Liver (tissue), 9 donors: ENCODE data around the gene HECTD1. TPM values are rescaled to one million over a fixed set of nuclear protein-coding genes. Genes with fewer than 3 reads are reported as not detected.

Experiments used
- DNase-seq: peaks from one replicate; pipeline ENCODE4 v3.0.0-alpha.2; 2017; ENCODE audit warnings: low spot score
- H3K27ac ChIP-seq, 2 donors: one replicate each; pipeline ENCODE4 v1.7.0; 2013; ENCODE audit warnings: inconsistent platforms in 2 of 2, low read length in 2 of 2, control low read depth in 1 of 2, low read depth in 1 of 2, mild to moderate bottlenecking in 1 of 2
- H3K27me3 ChIP-seq, 4 donors: one replicate each; pipeline versions ENCODE4 v1.6.1 to v1.7.0; 2013; ENCODE audit warnings: low read length in 3 of 4, inconsistent platforms in 1 of 4, mild to moderate bottlenecking in 1 of 4, moderate library complexity in 1 of 4; ENCODE audit not compliant: control insufficient read depth in 4 of 4, insufficient read depth in 4 of 4
- H3K36me3 ChIP-seq, 4 donors: one replicate each; pipeline versions ENCODE4 v1.6.1 to v1.7.0; 2013; ENCODE audit warnings: low read length in 3 of 4, mild to moderate bottlenecking in 3 of 4, low read depth in 1 of 4, moderate library complexity in 1 of 4; ENCODE audit not compliant: control insufficient read depth in 4 of 4, insufficient read depth in 3 of 4
- H3K4me1 ChIP-seq, 4 donors: one replicate each; pipeline versions ENCODE4 v1.6.1 to v1.7.0; 2013; ENCODE audit warnings: low read length in 3 of 4, mild to moderate bottlenecking in 3 of 4, moderate library complexity in 1 of 4; ENCODE audit not compliant: control insufficient read depth in 4 of 4, insufficient read depth in 4 of 4
- H3K4me3 ChIP-seq, 3 donors: one replicate each; pipeline versions ENCODE4 v1.6.1 to v1.7.0; 2013; ENCODE audit warnings: low read length in 3 of 3, control low read depth in 1 of 3, low read depth in 1 of 3, mild to moderate bottlenecking in 1 of 3
- H3K9ac ChIP-seq, 2 donors: one replicate each; pipeline ENCODE4 v1.7.0; 2013; ENCODE audit warnings: low read length in 2 of 2, mild to moderate bottlenecking in 2 of 2, moderate library complexity in 2 of 2, control low read depth in 1 of 2, low read depth in 1 of 2
- H3K9me3 ChIP-seq, 4 donors: one replicate each; pipeline versions ENCODE4 v1.6.1 to v1.7.0; 2013; ENCODE audit warnings: low read length in 3 of 4; ENCODE audit not compliant: control insufficient read depth in 4 of 4
- EGR1 ChIP-seq, 2 donors: IDR thresholded peaks; 2 replicates each; pipeline ENCODE4 v1.6.1; 2016 to 2018; ENCODE audit warnings: antibody characterized with exemption in 2 of 2, low read depth in 2 of 2
- FOXA1 ChIP-seq: IDR thresholded peaks from 2 replicates; pipeline ENCODE4 v1.6.1; 2016; ENCODE audit warnings: antibody characterized with exemption
- FOXA2 ChIP-seq: IDR thresholded peaks from 2 replicates; pipeline ENCODE4 v1.6.1; 2016; ENCODE audit warnings: antibody characterized with exemption
- GABPA ChIP-seq, 2 donors: IDR thresholded peaks in 1 of 2; conservative IDR thresholded peaks in 1 of 2; 2 replicates each; pipeline ENCODE4 v1.6.1; 2016; ENCODE audit warnings: antibody characterized with exemption in 2 of 2, mild to moderate bottlenecking in 1 of 2, moderate library complexity in 1 of 2
- HNF4A ChIP-seq, 2 donors: conservative IDR thresholded peaks; 2 replicates each; pipeline ENCODE4 v1.6.1; 2016; ENCODE audit warnings: antibody characterized with exemption in 2 of 2, mild to moderate bottlenecking in 2 of 2
- HNF4G ChIP-seq: IDR thresholded peaks from 2 replicates; pipeline ENCODE4 v1.6.1; 2016; ENCODE audit warnings: antibody characterized with exemption
- JUND ChIP-seq, 2 donors: IDR thresholded peaks; 2 replicates each; pipeline ENCODE4 v1.6.1; 2016; ENCODE audit warnings: antibody characterized with exemption in 2 of 2
- NR2F2 ChIP-seq: IDR thresholded peaks from 2 replicates; pipeline ENCODE4 v1.6.1; 2016; ENCODE audit warnings: antibody characterized with exemption
- RAD21 ChIP-seq, 2 donors: IDR thresholded peaks; 2 replicates each; pipeline ENCODE4 v1.6.1; 2016; ENCODE audit warnings: antibody characterized with exemption in 2 of 2, mild to moderate bottlenecking in 2 of 2
- REST ChIP-seq: IDR thresholded peaks from 2 replicates; pipeline ENCODE4 v1.6.1; 2016; ENCODE audit warnings: antibody characterized with exemption, mild to moderate bottlenecking
- RXRA ChIP-seq, 2 donors: IDR thresholded peaks; 2 replicates each; pipeline ENCODE4 v1.6.1; 2017 to 2018; ENCODE audit warnings: antibody characterized with exemption in 2 of 2, mild to moderate bottlenecking in 1 of 2
- SP1 ChIP-seq: IDR thresholded peaks from 2 replicates; pipeline ENCODE4 v1.6.1; 2018; ENCODE audit warnings: antibody characterized with exemption, mild to moderate bottlenecking
- TAF1 ChIP-seq: conservative IDR thresholded peaks from 2 replicates; pipeline ENCODE4 v1.6.1; 2016; ENCODE audit warnings: antibody characterized with exemption, mild to moderate bottlenecking
- YY1 ChIP-seq: IDR thresholded peaks from 2 replicates; pipeline ENCODE4 v1.6.1; 2016; ENCODE audit warnings: antibody characterized with exemption, mild to moderate bottlenecking
- WGBS: extraction: QIAGEN DNeasy Blood & Tissue Kit; methylation state at CpG from one replicate; pipeline ENCODE4 v1.1.7; 2013; 5-methylcytosine and 5-hydroxymethylcytosine counted together
- polyA plus RNA-seq, 2 donors: library from polyadenylated mRNA; stranded (reverse) in 1 of 2; unstranded in 1 of 2; fragments of 200-250 nt in 1 of 2; fragments of >200 nt in 1 of 2; fragmentation: Nextera tagmentation in 1 of 2; extraction: Ambion mirVana in 1 of 2; gene quantifications; one replicate each; pipeline versions ENCODE4 v1.2.1 to v1.2.3, GENCODE V29; 2013 to 2015
- total RNA-seq, 2 donors: library from RNA; depleted of rRNA; stranded (reverse); fragments of >200 nt; gene quantifications; one replicate each; pipeline ENCODE4 v1.2.3, GENCODE V29; 2014
- TF ChIP-seq, protein P1 (sequence below): IDR thresholded peaks from 2 replicates; pipeline ENCODE4 v1.6.1; 2016; ENCODE audit warnings: antibody characterized with exemption
- TF ChIP-seq, protein P2 (sequence below): fragments of 150-350 bp; IDR thresholded peaks from 2 replicates; pipeline ENCODE4 v1.5.1; 2017; ENCODE audit warnings: improper control_type of control experiment, low read depth, low read length; ENCODE audit not compliant: missing input control
- TF ChIP-seq, protein P3 (sequence below): IDR thresholded peaks from 2 replicates; pipeline ENCODE4 v1.6.1; 2016; ENCODE audit warnings: antibody characterized with exemption
- TF ChIP-seq, protein P4 (sequence below): IDR thresholded peaks from 2 replicates; pipeline ENCODE4 v1.6.1; 2016; ENCODE audit warnings: antibody characterized with exemption
- donor health status: healthy.
- donor health status: healthy.
- donor health status: healthy.
- donor health status: healthy.
- donor health status: healthy.

Gene HECTD1
- total and polyA plus RNA-seq, 4 donors, result 46.8 to 256 (median 118) TPM

- 92% methylated on average over 3 of the region's 3 CpGs for WGBS
- no peaks in the 10 kb centered on the region for H3K27me3 ChIP-seq
These were observed 83.4 kb downstream of the HECTD1 start for GRCh38 chr14:31124197-31124596.

GRCh38 chr14:31122921-31123320, 84.7 kb downstream of the HECTD1 start:
- no peak for DNase-seq
- 94% methylated on average over 4 of the region's 4 CpGs for WGBS

More at GRCh38 chr14:31124197-31124596, 83.4 kb downstream of the HECTD1 start:
- H3K4me3 ChIP-seq, result no peak overlapping the region
- no peak for DNase-seq
- TF ChIP-seq RAD21 (IDR thresholded peaks at IDR 0.05), result no peak
- no peak for TF ChIP-seq SP1
- H3K27ac ChIP-seq, result no peak overlapping the region
- no peak overlapping the region for H3K9ac ChIP-seq
- peaks cover 15 to 82% (median 64%) of the 10 kb centered on the region in 4 donors for H3K36me3 ChIP-seq
- peaks cover 0 to 6% (median 0%) of the 10 kb centered on the region in 4 donors for H3K4me1 ChIP-seq
- H3K9me3 ChIP-seq, result no peaks in the 10 kb centered on the region

DNA sequence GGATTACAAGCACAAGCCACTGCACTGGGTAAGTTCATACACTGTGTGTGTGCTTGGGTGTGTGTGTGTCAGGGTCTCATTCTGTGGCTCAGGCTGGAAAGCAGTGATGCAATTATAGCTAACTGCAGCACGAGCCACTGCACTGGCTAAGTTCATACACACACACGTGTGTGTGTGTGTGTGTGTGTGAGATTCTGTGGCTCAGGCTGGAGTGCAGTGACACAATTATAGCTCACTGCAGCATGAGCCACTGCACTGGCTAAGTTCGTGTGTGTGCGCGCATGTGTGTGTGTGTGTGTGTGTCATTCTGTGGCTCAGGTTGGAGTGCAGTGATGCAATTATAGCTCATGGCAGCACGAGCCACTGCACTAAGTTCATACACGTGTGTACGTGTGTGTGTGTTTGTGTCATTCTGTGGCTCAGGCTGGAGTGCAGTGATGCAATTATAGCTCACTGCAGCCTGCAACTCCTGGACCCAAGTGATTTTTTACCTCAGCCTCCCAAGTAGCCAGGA, 85.4 kb downstream of the HECTD1 start:
- TF ChIP-seq FOXA1, result no peak
- no peak for TF ChIP-seq JUND (IDR thresholded peaks at IDR 0.05)
- no peak for TF ChIP-seq REST
- no peak for TF ChIP-seq EGR1 (IDR thresholded peaks at IDR 0.05; ENCODE audit: low read depth in 2 of 2)
- no peak for TF ChIP-seq NR2F2
- TF ChIP-seq RAD21 (IDR thresholded peaks at IDR 0.05), result no peak
- TF ChIP-seq, protein P1, sequence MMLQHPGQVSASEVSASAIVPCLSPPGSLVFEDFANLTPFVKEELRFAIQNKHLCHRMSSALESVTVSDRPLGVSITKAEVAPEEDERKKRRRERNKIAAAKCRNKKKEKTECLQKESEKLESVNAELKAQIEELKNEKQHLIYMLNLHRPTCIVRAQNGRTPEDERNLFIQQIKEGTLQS, result no peak
- no peak for TF ChIP-seq HNF4A (conservative IDR thresholded peaks at IDR 0.05)
- TF ChIP-seq, protein P2, sequence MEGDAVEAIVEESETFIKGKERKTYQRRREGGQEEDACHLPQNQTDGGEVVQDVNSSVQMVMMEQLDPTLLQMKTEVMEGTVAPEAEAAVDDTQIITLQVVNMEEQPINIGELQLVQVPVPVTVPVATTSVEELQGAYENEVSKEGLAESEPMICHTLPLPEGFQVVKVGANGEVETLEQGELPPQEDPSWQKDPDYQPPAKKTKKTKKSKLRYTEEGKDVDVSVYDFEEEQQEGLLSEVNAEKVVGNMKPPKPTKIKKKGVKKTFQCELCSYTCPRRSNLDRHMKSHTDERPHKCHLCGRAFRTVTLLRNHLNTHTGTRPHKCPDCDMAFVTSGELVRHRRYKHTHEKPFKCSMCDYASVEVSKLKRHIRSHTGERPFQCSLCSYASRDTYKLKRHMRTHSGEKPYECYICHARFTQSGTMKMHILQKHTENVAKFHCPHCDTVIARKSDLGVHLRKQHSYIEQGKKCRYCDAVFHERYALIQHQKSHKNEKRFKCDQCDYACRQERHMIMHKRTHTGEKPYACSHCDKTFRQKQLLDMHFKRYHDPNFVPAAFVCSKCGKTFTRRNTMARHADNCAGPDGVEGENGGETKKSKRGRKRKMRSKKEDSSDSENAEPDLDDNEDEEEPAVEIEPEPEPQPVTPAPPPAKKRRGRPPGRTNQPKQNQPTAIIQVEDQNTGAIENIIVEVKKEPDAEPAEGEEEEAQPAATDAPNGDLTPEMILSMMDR, result no peak
- no peak for TF ChIP-seq HNF4G
- TF ChIP-seq, protein P3, sequence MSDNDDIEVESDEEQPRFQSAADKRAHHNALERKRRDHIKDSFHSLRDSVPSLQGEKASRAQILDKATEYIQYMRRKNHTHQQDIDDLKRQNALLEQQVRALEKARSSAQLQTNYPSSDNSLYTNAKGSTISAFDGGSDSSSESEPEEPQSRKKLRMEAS, result no peak
- TF ChIP-seq RXRA (IDR thresholded peaks at IDR 0.05), result no peak
- TF ChIP-seq FOXA2, result no peak
- no peak for TF ChIP-seq SP1
- TF ChIP-seq, protein P4, sequence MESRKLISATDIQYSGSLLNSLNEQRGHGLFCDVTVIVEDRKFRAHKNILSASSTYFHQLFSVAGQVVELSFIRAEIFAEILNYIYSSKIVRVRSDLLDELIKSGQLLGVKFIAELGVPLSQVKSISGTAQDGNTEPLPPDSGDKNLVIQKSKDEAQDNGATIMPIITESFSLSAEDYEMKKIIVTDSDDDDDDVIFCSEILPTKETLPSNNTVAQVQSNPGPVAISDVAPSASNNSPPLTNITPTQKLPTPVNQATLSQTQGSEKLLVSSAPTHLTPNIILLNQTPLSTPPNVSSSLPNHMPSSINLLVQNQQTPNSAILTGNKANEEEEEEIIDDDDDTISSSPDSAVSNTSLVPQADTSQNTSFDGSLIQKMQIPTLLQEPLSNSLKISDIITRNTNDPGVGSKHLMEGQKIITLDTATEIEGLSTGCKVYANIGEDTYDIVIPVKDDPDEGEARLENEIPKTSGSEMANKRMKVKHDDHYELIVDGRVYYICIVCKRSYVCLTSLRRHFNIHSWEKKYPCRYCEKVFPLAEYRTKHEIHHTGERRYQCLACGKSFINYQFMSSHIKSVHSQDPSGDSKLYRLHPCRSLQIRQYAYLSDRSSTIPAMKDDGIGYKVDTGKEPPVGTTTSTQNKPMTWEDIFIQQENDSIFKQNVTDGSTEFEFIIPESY, result no peak
- no peak for TF ChIP-seq YY1
- no peak for TF ChIP-seq GABPA (IDR thresholded peaks at IDR 0.05 in 1 of 2, conservative IDR thresholded peaks at IDR 0.05 in 1 of 2)
- TF ChIP-seq TAF1, result no peak
- no peak for DNase-seq
- H3K36me3 ChIP-seq, result peaks cover 14 to 83% (median 66%) of the 10 kb centered on the region in 4 donors

More at GRCh38 chr14:31122921-31123320, 84.7 kb downstream of the HECTD1 start:
- Histone ChIP-seq H3K36me3 (peaks cover 16 to 79% (median 62%) of the 10 kb centered on the region in 4 donors), H3K4me1 (no peaks in the 10 kb centered on the region), H3K4me3 (no peak overlapping the region), H3K27me3 (no peaks in the 10 kb centered on the region), H3K9me3 (no peaks in the 10 kb centered on the region), H3K27ac (no peak overlapping the region), H3K9ac (no peak overlapping the region)
- TF ChIP-seq HNF4G (no peak), GABPA (IDR thresholded peaks at IDR 0.05 in 1 of 2, conservative IDR thresholded peaks at IDR 0.05 in 1 of 2) (no peak)
- TF ChIP-seq, protein P3, result no peak

More for the DNA sequence above, 85.4 kb downstream of the HECTD1 start:
- H3K4me3 ChIP-seq, result no peak overlapping the region
- H3K4me1 ChIP-seq, result no peaks in the 10 kb centered on the region
- no peak overlapping the region for H3K27ac ChIP-seq
- H3K9me3 ChIP-seq, result no peaks in the 10 kb centered on the region
- 75% methylated on average over 8 of the region's 8 CpGs for WGBS
- no peak overlapping the region for H3K9ac ChIP-seq
- H3K27me3 ChIP-seq, result no peaks in the 10 kb centered on the region
